Transverse colon (tissue), 4 donors: ENCODE measurements around the gene PRRG4. TPM values are rescaled to one million over a fixed set of nuclear protein-coding genes. Genes with fewer than 3 reads are reported as not detected.

Source experiments
- DNase-seq: peaks from one replicate; pipeline ENCODE4 v3.0.0-alpha.2; 2019
- H3K27ac ChIP-seq, 4 donors: fragments of 200-600 bp; sonication (generic); 2 replicates each; pipeline ENCODE4 v1.5.1; 2016 to 2018; ENCODE audit warnings: inconsistent platforms in 4 of 4
- H3K27me3 ChIP-seq: fragments of 200-600 bp; sonication (generic); 2 replicates; pipeline ENCODE4 v1.5.1; 2017; ENCODE audit warnings: inconsistent platforms
- H3K36me3 ChIP-seq, 4 donors: fragments of 200-600 bp; sonication (generic); 2 replicates each; pipeline ENCODE4 v1.5.1; 2017 to 2019; ENCODE audit warnings: inconsistent platforms in 4 of 4
- H3K4me1 ChIP-seq, 4 donors: fragments of 200-600 bp; sonication (generic); 2 replicates each; pipeline ENCODE4 v1.5.1; 2017 to 2020; ENCODE audit warnings: inconsistent platforms in 4 of 4
- H3K4me3 ChIP-seq, 4 donors: fragments of 200-600 bp; sonication (generic); 1 replicate in 1 of 4; 2 replicates in 3 of 4; pipeline versions ENCODE4 v1.5.1 to v1.6.1; 2017 to 2019; ENCODE audit warnings: inconsistent platforms in 4 of 4
- H3K9me3 ChIP-seq, 2 donors: fragments of 200-600 bp; sonication (generic); 2 replicates each; pipeline ENCODE4 v1.5.1; 2017 to 2019; ENCODE audit warnings: inconsistent platforms in 2 of 2
- EP300 ChIP-seq: sonication (generic); formaldehyde crosslinking; IDR thresholded peaks from one replicate; pipeline ENCODE4 v1.6.1; 2017; ENCODE audit warnings: antibody characterized with exemption, low read depth
- POLR2A ChIP-seq: fragments of 450-650 bp; IDR thresholded peaks from one replicate; pipeline ENCODE4 v1.6.1; 2016; ENCODE audit warnings: antibody characterized with exemption, mild to moderate bottlenecking, moderate library complexity
- POLR2AphosphoS5 ChIP-seq, 3 donors: sonication (generic); formaldehyde crosslinking; IDR thresholded peaks; one replicate each; pipeline ENCODE4 v1.6.1; 2016; ENCODE audit warnings: antibody characterized with exemption in 3 of 3
- WGBS, 2 donors: methylation state at CpG; one replicate each; pipeline ENCODE4 v1.1.5; 2018; ENCODE audit warnings: low coverage in 1 of 2; 5-methylcytosine and 5-hydroxymethylcytosine counted together
- in situ Hi-C, 4 donors: fragments of 200-750 bp; cut with MboI; loops; one replicate each; pipeline versions ENCODE4 v1.15.0 to v1.15.1; 2017; ENCODE audit warnings: low sequenced_read_pairs in 3 of 4, low pct_ligation_motif_present in 1 of 4, low pct_unique_long_range_greater_than_20kb in 1 of 4
- intact Hi-C: fragments of 100-400 bp; cut with DNase I; formaldehyde crosslinking; loops from one replicate; pipeline ENCODE4 v1.15.1; 2023; ENCODE audit warnings: low total_unique reads
- total RNA-seq, 4 donors: library from RNA; depleted of rRNA; stranded (reverse); fragments of >200 nt; gene quantifications; one replicate each; pipeline ENCODE4 v1.1.0, GENCODE V29; 2016
- TF ChIP-seq, protein P1 (sequence below), 5 experiments: fragments of 200-600 bp in 3 of 5; fragments of 450-650 bp in 2 of 5; sonication (generic) in 3 of 5; IDR thresholded peaks; 1 replicate in 2 of 5; 2 replicates in 3 of 5; pipeline ENCODE4 v1.5.1; 2016 to 2017; ENCODE audit warnings: antibody characterized with exemption in 5 of 5, inconsistent platforms in 3 of 5, mild to moderate bottlenecking in 2 of 5, moderate library complexity in 1 of 5

PRRG4 gene
- total RNA-seq, 4 donors from 2014 or later = 4.8 to 24.6 (median 15.9) TPM

DNA sequence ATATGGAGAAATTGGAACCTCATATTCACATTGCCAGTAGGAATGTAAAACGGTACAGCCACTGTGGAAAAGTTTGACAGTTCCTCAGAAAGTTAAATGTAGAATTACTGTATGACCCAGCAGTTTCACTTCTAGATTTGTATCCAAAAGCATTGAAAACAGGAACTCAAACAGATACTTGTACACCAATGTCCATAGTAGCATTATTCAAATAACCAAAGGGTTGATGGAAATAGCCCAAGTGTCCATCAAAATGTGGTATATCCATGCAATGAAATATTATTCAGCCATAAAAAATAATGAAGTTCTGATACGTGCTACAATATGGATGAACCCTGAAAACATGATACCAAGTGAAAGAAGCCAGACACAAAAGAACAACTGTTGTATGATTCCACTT lies 17.8 kb downstream of the PRRG4 start:
- Histone ChIP-seq H3K4me3 (no peak overlapping the region), H3K36me3 (no peaks in the 10 kb centered on the region), H3K4me1 (peaks cover 0 to 9% (median 2%) of the 10 kb centered on the region in 4 donors), H3K9me3 (no peaks in the 10 kb centered on the region), H3K27me3 (no peaks in the 10 kb centered on the region), H3K27ac (no peak overlapping the region)
- 88 to 94% methylated on average over 2 of the region's 2 CpGs for WGBS, 2 donors
- DNase-seq = no peak
- intact Hi-C loops (no loop called here), in situ Hi-C loops (no loop called here)
- TF ChIP-seq, protein P1, sequence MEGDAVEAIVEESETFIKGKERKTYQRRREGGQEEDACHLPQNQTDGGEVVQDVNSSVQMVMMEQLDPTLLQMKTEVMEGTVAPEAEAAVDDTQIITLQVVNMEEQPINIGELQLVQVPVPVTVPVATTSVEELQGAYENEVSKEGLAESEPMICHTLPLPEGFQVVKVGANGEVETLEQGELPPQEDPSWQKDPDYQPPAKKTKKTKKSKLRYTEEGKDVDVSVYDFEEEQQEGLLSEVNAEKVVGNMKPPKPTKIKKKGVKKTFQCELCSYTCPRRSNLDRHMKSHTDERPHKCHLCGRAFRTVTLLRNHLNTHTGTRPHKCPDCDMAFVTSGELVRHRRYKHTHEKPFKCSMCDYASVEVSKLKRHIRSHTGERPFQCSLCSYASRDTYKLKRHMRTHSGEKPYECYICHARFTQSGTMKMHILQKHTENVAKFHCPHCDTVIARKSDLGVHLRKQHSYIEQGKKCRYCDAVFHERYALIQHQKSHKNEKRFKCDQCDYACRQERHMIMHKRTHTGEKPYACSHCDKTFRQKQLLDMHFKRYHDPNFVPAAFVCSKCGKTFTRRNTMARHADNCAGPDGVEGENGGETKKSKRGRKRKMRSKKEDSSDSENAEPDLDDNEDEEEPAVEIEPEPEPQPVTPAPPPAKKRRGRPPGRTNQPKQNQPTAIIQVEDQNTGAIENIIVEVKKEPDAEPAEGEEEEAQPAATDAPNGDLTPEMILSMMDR (IDR thresholded peaks at IDR 0.05) = no peak
- no peak for TF ChIP-seq EP300
- TF ChIP-seq POLR2A = no peak
- no peak for TF ChIP-seq POLR2AphosphoS5 (IDR thresholded peaks at IDR 0.05)

DNA sequence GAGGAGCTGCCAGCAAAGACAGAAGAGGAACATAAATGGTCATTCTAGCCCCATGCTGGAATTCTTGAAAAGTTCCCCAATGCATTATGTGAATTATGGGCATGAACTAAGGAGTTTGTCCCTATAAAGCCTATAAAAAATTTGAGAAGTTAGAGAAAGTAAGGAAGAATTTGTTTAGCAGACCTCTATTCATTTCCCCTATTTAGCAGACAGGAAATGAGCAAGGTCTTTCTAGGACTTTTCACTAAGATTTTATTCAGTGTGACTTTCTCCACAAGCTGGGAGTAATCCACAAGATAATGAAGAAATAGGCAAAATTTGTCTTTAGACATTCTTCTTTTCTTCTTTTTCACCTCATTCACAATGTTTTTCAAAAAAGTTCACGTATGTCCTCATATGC lies 20.0 kb downstream of the PRRG4 start:
- intact Hi-C loops (no loop called here), in situ Hi-C loops (no loop called here)
- H3K27ac ChIP-seq = no peak overlapping the region
- TF ChIP-seq POLR2A (no peak), POLR2AphosphoS5 (IDR thresholded peaks at IDR 0.05) (no peak), EP300 (no peak)
- TF ChIP-seq, protein P1 (IDR thresholded peaks at IDR 0.05) = no peak
- DNase-seq = no peak
- no peaks in the 10 kb centered on the region for H3K27me3 ChIP-seq
- H3K36me3 ChIP-seq = no peaks in the 10 kb centered on the region
- 90 to 94% methylated on average over 1 of the region's 1 CpG for WGBS, 2 donors
- H3K4me3 ChIP-seq = no peak overlapping the region
- no peaks in the 10 kb centered on the region for H3K9me3 ChIP-seq
- H3K4me1 ChIP-seq = peaks cover 0 to 9% (median 2%) of the 10 kb centered on the region in 4 donors

DNA sequence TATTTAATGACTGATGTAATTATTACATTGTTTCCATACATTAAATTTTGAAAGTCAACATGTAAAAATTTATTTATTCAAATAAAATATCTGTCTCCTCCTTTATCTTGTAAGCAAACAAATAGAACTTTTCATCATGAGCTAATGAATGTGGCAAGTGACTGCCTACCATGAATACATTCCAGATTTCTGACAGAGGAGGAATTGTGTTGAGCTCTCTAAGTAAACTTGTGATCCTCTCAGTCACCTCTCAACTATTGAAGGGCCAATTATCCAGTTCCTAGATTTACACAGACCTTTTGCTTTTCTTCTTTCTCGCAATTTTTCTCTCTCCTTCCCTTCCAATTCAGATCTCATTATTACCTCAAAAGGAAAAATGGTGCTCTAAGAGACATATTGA lies 21.5 kb downstream of the PRRG4 start:
- DNase-seq = no peak
- Histone ChIP-seq H3K36me3 (no peaks in the 10 kb centered on the region), H3K4me1 (peaks cover 0 to 9% (median 2%) of the 10 kb centered on the region in 4 donors), H3K4me3 (no peak overlapping the region), H3K9me3 (no peaks in the 10 kb centered on the region), H3K27me3 (no peaks in the 10 kb centered on the region), H3K27ac (no peak overlapping the region)
- 92% methylated on average over 1 of the region's 1 CpG; no CpG with 5 or more reads in 1 of the 2 donors for WGBS, 2 donors
- in situ Hi-C loops = no loop called here
- no peak for TF ChIP-seq POLR2A
- no peak for TF ChIP-seq POLR2AphosphoS5 (IDR thresholded peaks at IDR 0.05)
- TF ChIP-seq, protein P1 (IDR thresholded peaks at IDR 0.05) = no peak
- TF ChIP-seq EP300 = no peak
- intact Hi-C loops = no loop called here

DNA sequence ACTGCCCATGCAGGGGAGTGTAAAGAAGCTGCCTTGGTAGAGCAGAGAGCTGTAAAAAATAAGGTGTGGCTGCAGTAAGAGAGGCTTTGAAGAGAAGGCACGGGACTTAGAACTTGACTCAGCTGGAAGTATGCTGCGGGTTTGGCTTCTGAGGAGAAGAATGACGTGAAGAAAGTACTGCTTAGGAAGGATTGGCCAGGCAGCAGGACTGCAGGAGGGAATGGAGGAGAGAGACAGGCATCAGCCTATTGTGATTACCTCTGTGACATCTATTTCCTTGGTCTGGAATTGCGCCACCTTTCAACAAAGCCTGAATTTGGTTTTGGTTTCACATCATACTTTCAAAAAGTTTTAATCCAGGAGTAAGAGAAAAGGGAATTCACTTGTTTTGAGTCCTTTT lies 22.5 kb downstream of the PRRG4 start:
- peak overlapping the region in 3 of 4 donors; percentile 50 to 56 (median 53) for H3K27ac ChIP-seq
- no peaks in the 10 kb centered on the region for H3K9me3 ChIP-seq
- H3K4me3 ChIP-seq = peak overlapping the region in 1 of 4 donors; percentile 4
- no peaks in the 10 kb centered on the region for H3K27me3 ChIP-seq
- in situ Hi-C loops (no loop called here), intact Hi-C loops (no loop called here)
- peaks cover 0 to 9% (median 2%) of the 10 kb centered on the region in 4 donors for H3K4me1 ChIP-seq
- DNase-seq = peak; percentile 52
- peak in 1 of 3 donors; percentile 12 for TF ChIP-seq POLR2AphosphoS5 (IDR thresholded peaks at IDR 0.05)
- no peak for TF ChIP-seq EP300
- no peak for TF ChIP-seq POLR2A
- TF ChIP-seq, protein P1 (IDR thresholded peaks at IDR 0.05) = no peak
- 15 to 47% methylated on average over 4 of the region's 4 CpGs for WGBS, 2 donors
- no peaks in the 10 kb centered on the region for H3K36me3 ChIP-seq
